ENCODE results near the gene SOST.

SOST gene

GRCh38 chr17:43774304-43775250, 16.0 kb upstream of the SOST start:
- Histone ChIP-seq H3K36me3 (ENCODE audit: control insufficient read depth, insufficient read depth, low read length) (peaks cover 62% of the 10 kb centered on the region), H3K27me3 (ENCODE audit: control insufficient read depth, insufficient read depth, low read length) (peaks cover 3% of the 10 kb centered on the region), H3K9ac (ENCODE audit: low read length) (no peak overlapping the region), H3K4me3 (ENCODE audit: low read depth, low read length) (no peak overlapping the region), H3K27ac (ENCODE audit: low read depth, low read length) (no peak overlapping the region), H3K9me3 (ENCODE audit: control insufficient read depth, insufficient read depth, low read depth, low read length) (no peaks in the 10 kb centered on the region), H3K4me1 (ENCODE audit: control insufficient read depth, insufficient read depth, low read length) (peaks cover 4% of the 10 kb centered on the region)

- Histone ChIP-seq H3K27me3 (ENCODE audit: control insufficient read depth, insufficient read depth, low read length) (no peaks in the 10 kb centered on the region), H3K9ac (ENCODE audit: low read length) (no peak overlapping the region), H3K27ac (ENCODE audit: low read depth, low read length) (no peak overlapping the region), H3K9me3 (ENCODE audit: control insufficient read depth, insufficient read depth, low read depth, low read length) (no peaks in the 10 kb centered on the region), H3K36me3 (ENCODE audit: control insufficient read depth, insufficient read depth, low read length) (peaks cover 77% of the 10 kb centered on the region), H3K4me3 (ENCODE audit: low read depth, low read length) (no peak overlapping the region), H3K4me1 (ENCODE audit: control insufficient read depth, insufficient read depth, low read length) (no peaks in the 10 kb centered on the region)
Measured at GRCh38 chr17:43772877-43773648, 14.5 kb upstream of the SOST start.

GRCh38 chr17:43771463-43771862, 12.9 kb upstream of the SOST start:
- no peak overlapping the region for H3K4me3 ChIP-seq (ENCODE audit: low read depth, low read length)
- H3K9me3 ChIP-seq (ENCODE audit: control insufficient read depth, insufficient read depth, low read depth, low read length) = no peaks in the 10 kb centered on the region
- no peak overlapping the region for H3K27ac ChIP-seq (ENCODE audit: low read depth, low read length)
- H3K9ac ChIP-seq (ENCODE audit: low read length) = no peak overlapping the region
- H3K27me3 ChIP-seq (ENCODE audit: control insufficient read depth, insufficient read depth, low read length) = no peaks in the 10 kb centered on the region
- H3K36me3 ChIP-seq (ENCODE audit: control insufficient read depth, insufficient read depth, low read length) = peaks cover 76% of the 10 kb centered on the region
- no peaks in the 10 kb centered on the region for H3K4me1 ChIP-seq (ENCODE audit: control insufficient read depth, insufficient read depth, low read length)

- Histone ChIP-seq H3K4me1 (ENCODE audit: control insufficient read depth, insufficient read depth, low read length) (no peaks in the 10 kb centered on the region), H3K36me3 (ENCODE audit: control insufficient read depth, insufficient read depth, low read length) (peaks cover 72% of the 10 kb centered on the region), H3K9ac (ENCODE audit: low read length) (no peak overlapping the region), H3K4me3 (ENCODE audit: low read depth, low read length) (no peak overlapping the region), H3K27me3 (ENCODE audit: control insufficient read depth, insufficient read depth, low read length) (no peaks in the 10 kb centered on the region), H3K9me3 (ENCODE audit: control insufficient read depth, insufficient read depth, low read depth, low read length) (no peaks in the 10 kb centered on the region), H3K27ac (ENCODE audit: low read depth, low read length) (no peak overlapping the region)
Measured at GRCh38 chr17:43770957-43771356, 12.4 kb upstream of the SOST start.

GRCh38 chr17:43769859-43770258, 11.3 kb upstream of the SOST start:
- Histone ChIP-seq H3K4me1 (ENCODE audit: control insufficient read depth, insufficient read depth, low read length) (no peaks in the 10 kb centered on the region), H3K27ac (ENCODE audit: low read depth, low read length) (no peak overlapping the region), H3K9me3 (ENCODE audit: control insufficient read depth, insufficient read depth, low read depth, low read length) (no peaks in the 10 kb centered on the region), H3K4me3 (ENCODE audit: low read depth, low read length) (no peak overlapping the region), H3K9ac (ENCODE audit: low read length) (no peak overlapping the region), H3K27me3 (ENCODE audit: control insufficient read depth, insufficient read depth, low read length) (no peaks in the 10 kb centered on the region), H3K36me3 (ENCODE audit: control insufficient read depth, insufficient read depth, low read length) (peaks cover 65% of the 10 kb centered on the region)

- H3K27ac ChIP-seq (ENCODE audit: low read depth, low read length) = no peak overlapping the region
- no peak overlapping the region for H3K9ac ChIP-seq (ENCODE audit: low read length)
- H3K36me3 ChIP-seq (ENCODE audit: control insufficient read depth, insufficient read depth, low read length) = peaks cover 61% of the 10 kb centered on the region
- H3K4me3 ChIP-seq (ENCODE audit: low read depth, low read length) = no peak overlapping the region
- no peaks in the 10 kb centered on the region for H3K4me1 ChIP-seq (ENCODE audit: control insufficient read depth, insufficient read depth, low read length)
- no peaks in the 10 kb centered on the region for H3K9me3 ChIP-seq (ENCODE audit: control insufficient read depth, insufficient read depth, low read depth, low read length)
- no peaks in the 10 kb centered on the region for H3K27me3 ChIP-seq (ENCODE audit: control insufficient read depth, insufficient read depth, low read length)
Measured at GRCh38 chr17:43769426-43769825, 10.8 kb upstream of the SOST start.

DNA sequence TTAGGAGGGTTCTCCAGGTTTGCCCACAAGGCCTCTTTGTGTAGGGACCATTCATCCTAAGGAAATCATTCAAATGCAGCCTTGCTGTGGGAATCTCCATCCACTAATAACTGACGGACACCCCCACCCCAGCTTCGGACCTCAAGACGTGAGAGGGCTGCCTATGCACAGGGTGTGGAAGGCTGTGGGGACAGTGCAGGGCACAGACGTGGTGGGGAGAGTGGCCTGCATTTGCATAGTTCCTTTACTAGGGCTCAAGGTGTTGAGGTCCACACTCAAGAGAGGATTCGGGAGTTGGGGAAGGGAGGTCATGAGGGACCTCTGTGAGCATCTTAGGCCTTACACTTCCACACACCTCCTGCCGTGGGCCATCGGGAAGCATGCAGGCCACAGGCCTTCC, 10.4 kb upstream of the SOST start:
- Histone ChIP-seq H3K4me1 (ENCODE audit: control insufficient read depth, insufficient read depth, low read length) (no peaks in the 10 kb centered on the region), H3K4me3 (ENCODE audit: low read depth, low read length) (no peak overlapping the region), H3K9me3 (ENCODE audit: control insufficient read depth, insufficient read depth, low read depth, low read length) (no peaks in the 10 kb centered on the region), H3K9ac (ENCODE audit: low read length) (no peak overlapping the region), H3K27me3 (ENCODE audit: control insufficient read depth, insufficient read depth, low read length) (no peaks in the 10 kb centered on the region), H3K27ac (ENCODE audit: low read depth, low read length) (no peak overlapping the region), H3K36me3 (ENCODE audit: control insufficient read depth, insufficient read depth, low read length) (peaks cover 56% of the 10 kb centered on the region)

DNA sequence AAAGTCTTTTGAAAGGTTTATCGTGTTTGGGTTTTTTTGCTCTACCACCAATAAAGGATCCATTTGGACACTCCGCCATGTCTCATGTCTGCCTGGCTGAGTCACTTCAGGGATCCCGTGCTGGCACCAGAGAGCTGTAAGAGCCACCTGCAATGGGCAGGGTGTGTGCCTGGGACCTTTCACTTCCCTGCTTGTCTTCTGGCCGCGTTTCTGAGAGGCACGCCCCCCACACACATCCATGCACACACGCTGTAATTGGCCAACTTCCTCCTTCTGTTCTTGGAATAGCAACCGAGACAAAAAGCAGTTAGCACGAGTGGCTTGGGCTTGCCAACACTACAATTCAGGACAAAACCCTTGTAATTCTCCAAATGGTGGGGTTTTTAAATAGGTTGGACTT, 9.8 kb upstream of the SOST start:
- no peak overlapping the region for H3K27ac ChIP-seq (ENCODE audit: low read depth, low read length)
- no peaks in the 10 kb centered on the region for H3K27me3 ChIP-seq (ENCODE audit: control insufficient read depth, insufficient read depth, low read length)
- no peaks in the 10 kb centered on the region for H3K9me3 ChIP-seq (ENCODE audit: control insufficient read depth, insufficient read depth, low read depth, low read length)
- no peak overlapping the region for H3K4me3 ChIP-seq (ENCODE audit: low read depth, low read length)
- no peak overlapping the region for H3K9ac ChIP-seq (ENCODE audit: low read length)
- H3K4me1 ChIP-seq (ENCODE audit: control insufficient read depth, insufficient read depth, low read length) = no peaks in the 10 kb centered on the region
- peaks cover 53% of the 10 kb centered on the region for H3K36me3 ChIP-seq (ENCODE audit: control insufficient read depth, insufficient read depth, low read length)

DNA sequence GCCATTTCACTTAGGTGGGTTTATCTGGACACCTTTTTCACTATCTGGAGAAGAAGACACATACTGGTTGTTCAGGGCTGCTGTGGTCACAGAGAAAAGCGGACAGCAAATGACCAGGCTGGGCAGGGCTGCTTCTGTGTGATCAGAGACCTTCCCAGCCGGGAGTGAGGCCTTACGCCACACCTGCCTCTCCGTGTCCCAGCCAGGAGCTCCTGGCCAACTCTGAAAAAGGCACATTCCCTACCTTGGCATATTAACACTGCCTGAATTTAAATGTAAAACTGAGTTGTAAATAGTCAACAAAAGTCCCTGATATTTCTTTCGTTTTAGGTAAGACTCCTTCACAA, 9.1 kb upstream of the SOST start:
- no peak overlapping the region for H3K9ac ChIP-seq (ENCODE audit: low read length)
- 0 out of 2 replicates have a peak, but pooled peaks cover under 1% of the 10 kb centered on the region for H3K4me1 ChIP-seq (ENCODE audit: control insufficient read depth, insufficient read depth, low read length)
- no peaks in the 10 kb centered on the region for H3K27me3 ChIP-seq (ENCODE audit: control insufficient read depth, insufficient read depth, low read length)
- H3K27ac ChIP-seq (ENCODE audit: low read depth, low read length) = no peak overlapping the region
- no peak overlapping the region for H3K4me3 ChIP-seq (ENCODE audit: low read depth, low read length)
- H3K36me3 ChIP-seq (ENCODE audit: control insufficient read depth, insufficient read depth, low read length) = peaks cover 46% of the 10 kb centered on the region
- no peaks in the 10 kb centered on the region for H3K9me3 ChIP-seq (ENCODE audit: control insufficient read depth, insufficient read depth, low read depth, low read length)

DNA sequence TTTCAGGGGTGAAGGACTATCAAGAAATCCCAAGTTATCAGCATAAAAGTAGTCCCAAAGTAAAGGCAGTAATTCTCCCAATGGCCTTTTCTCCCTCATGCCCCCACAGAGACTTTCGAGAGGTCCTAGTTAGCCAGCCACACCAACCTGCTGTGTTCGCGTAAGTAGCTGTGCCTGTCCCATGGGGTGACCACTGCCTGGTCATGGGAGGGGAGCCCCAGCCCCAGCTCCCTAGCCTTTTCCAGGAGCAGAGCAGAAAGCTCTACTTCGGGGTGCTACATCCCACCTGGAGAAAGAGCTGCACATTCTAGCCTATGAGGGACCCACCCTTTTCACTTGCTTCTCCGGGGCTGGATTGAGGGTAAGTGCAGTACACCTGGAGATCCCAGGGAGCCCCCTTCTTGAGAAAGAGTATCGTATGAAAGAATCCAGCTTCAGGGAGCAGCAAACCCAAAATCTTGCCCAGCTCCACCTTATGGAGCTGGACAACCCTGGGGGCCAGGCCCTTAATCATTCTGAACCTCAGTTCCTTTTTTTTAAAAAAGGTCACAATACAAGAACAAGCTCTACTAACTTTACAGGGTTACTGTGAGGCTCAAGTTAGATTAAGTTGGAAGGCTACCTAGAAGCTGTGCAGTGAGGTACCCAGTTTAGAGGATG, 8.6 kb upstream of the SOST start:
- Histone ChIP-seq H3K4me1 (ENCODE audit: control insufficient read depth, insufficient read depth, low read length) (peaks cover 3% of the 10 kb centered on the region; the same call in 1 of the 2 replicates), H3K9me3 (ENCODE audit: control insufficient read depth, insufficient read depth, low read depth, low read length) (no peaks in the 10 kb centered on the region), H3K27ac (ENCODE audit: low read depth, low read length) (no peak overlapping the region), H3K36me3 (ENCODE audit: control insufficient read depth, insufficient read depth, low read length) (peaks cover 41% of the 10 kb centered on the region), H3K9ac (ENCODE audit: low read length) (no peak overlapping the region), H3K27me3 (ENCODE audit: control insufficient read depth, insufficient read depth, low read length) (no peaks in the 10 kb centered on the region), H3K4me3 (ENCODE audit: low read depth, low read length) (no peak overlapping the region)

Measured in HUES6 (cell line).